Activated T-cell treated with anti-CD3 and anti-CD28 coated beads, Interleukin-2, amount 50 U/mL, for 72 hours (primary cell): Measurements from ENCODE around the gene ZBTB2. TPM values are rescaled to one million over a fixed set of nuclear protein-coding genes. Genes with fewer than 3 reads are reported as not detected.

Source experiments
- ATAC-seq, 2 donors: fragments of 150-1000 bp; cut with Tn5 transposase; replicated peaks in 1 of 2; 2 replicates each; pipeline ENCODE4 v1.10.0; 2021; ENCODE audit warnings: moderate library complexity in 2 of 2, mild to moderate bottlenecking in 1 of 2
- DNase-seq, 2 donors: peaks; one replicate each; pipeline ENCODE4 v3.0.0; 2021 to 2022; ENCODE audit warnings: mixed read lengths in 1 of 2
- H3K27ac Mint-ChIP-seq: one replicate; pipeline ENCODE4 v1.8.0; 2022; ENCODE audit warnings: mild to moderate bottlenecking, moderate library complexity, mixed read lengths
- H3K27me3 Mint-ChIP-seq: one replicate; pipeline ENCODE4 v1.8.0; 2022; ENCODE audit warnings: low read depth, mixed read lengths
- H3K36me3 Mint-ChIP-seq, 2 donors: one replicate each; pipeline ENCODE4 v1.8.0; 2022; ENCODE audit warnings: mixed read lengths in 2 of 2, mild to moderate bottlenecking in 1 of 2; ENCODE audit not compliant: insufficient read depth in 2 of 2
- H3K4me1 Mint-ChIP-seq: one replicate; pipeline ENCODE4 v1.8.0; 2022; ENCODE audit warnings: low read depth, mixed read lengths
- H3K4me3 Mint-ChIP-seq, 2 donors: one replicate each; pipeline ENCODE4 v1.8.0; 2022; ENCODE audit warnings: mild to moderate bottlenecking in 2 of 2, mixed read lengths in 2 of 2, moderate library complexity in 2 of 2
- H3K9me3 Mint-ChIP-seq, 2 donors: one replicate each; pipeline ENCODE4 v1.8.0; 2022; ENCODE audit warnings: mixed read lengths in 2 of 2
- total RNA-seq, 2 donors: library from RNA; stranded (reverse); gene quantifications; one replicate each; pipeline ENCODE4 v1.2.3, GENCODE V29; 2022

ZBTB2 gene
- total RNA-seq, 2 donors from 2014 or later = 24.3 to 27.7 TPM

DNA sequence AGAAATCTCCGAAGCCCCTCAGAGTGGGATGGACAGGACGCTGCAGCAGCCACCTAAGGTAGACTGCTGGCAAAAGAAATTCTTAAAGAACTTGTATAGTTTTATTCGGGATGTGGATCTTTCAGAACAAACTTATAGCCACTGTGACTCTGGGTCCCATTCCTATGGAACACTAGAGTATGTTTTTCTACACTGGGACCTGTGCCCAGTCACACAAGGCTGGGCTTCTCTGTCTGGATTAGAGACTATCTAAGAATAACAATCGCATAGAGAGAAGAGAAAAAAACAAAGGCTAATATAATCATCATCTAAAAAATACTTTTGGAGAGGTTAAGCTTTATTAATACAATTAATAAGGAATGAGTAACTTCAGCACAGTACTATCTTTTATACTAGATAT, 31.6 kb upstream of the ZBTB2 start:
- DNase-seq = no peak
- H3K4me3 Mint-ChIP-seq = no peak overlapping the region
- no peaks in the 10 kb centered on the region for H3K9me3 Mint-ChIP-seq
- H3K27me3 Mint-ChIP-seq = no peaks in the 10 kb centered on the region
- H3K27ac Mint-ChIP-seq = peak overlapping the region; percentile 42
- H3K4me1 Mint-ChIP-seq = no peaks in the 10 kb centered on the region
- ATAC-seq = no peak
- H3K36me3 Mint-ChIP-seq = peaks cover 3 to 17% of the 10 kb centered on the region in 2 donors

- Mint-ChIP-seq H3K4me3 (no peak overlapping the region), H3K9me3 (peaks cover 0 to 1% of the 10 kb centered on the region in 2 donors), H3K27ac (no peak overlapping the region), H3K36me3 (peaks cover 13 to 29% of the 10 kb centered on the region in 2 donors), H3K4me1 (peaks cover 16% of the 10 kb centered on the region), H3K27me3 (no peaks in the 10 kb centered on the region)
- DNase-seq = no peak
- ATAC-seq = no peak
Observed at GRCh38 chr6:151417477-151417876, 26.1 kb upstream of the ZBTB2 start.

GRCh38 chr6:151414641-151415260, 23.4 kb upstream of the ZBTB2 start:
- H3K27me3 Mint-ChIP-seq = no peaks in the 10 kb centered on the region
- DNase-seq (no peak), ATAC-seq (no peak)
- H3K27ac Mint-ChIP-seq = peak overlapping the region; percentile 21
- no peak overlapping the region for H3K4me3 Mint-ChIP-seq
- peaks cover 16% of the 10 kb centered on the region for H3K4me1 Mint-ChIP-seq
- peaks cover 16 to 37% of the 10 kb centered on the region in 2 donors for H3K36me3 Mint-ChIP-seq
- peaks cover 0 to 1% of the 10 kb centered on the region in 2 donors for H3K9me3 Mint-ChIP-seq

DNA sequence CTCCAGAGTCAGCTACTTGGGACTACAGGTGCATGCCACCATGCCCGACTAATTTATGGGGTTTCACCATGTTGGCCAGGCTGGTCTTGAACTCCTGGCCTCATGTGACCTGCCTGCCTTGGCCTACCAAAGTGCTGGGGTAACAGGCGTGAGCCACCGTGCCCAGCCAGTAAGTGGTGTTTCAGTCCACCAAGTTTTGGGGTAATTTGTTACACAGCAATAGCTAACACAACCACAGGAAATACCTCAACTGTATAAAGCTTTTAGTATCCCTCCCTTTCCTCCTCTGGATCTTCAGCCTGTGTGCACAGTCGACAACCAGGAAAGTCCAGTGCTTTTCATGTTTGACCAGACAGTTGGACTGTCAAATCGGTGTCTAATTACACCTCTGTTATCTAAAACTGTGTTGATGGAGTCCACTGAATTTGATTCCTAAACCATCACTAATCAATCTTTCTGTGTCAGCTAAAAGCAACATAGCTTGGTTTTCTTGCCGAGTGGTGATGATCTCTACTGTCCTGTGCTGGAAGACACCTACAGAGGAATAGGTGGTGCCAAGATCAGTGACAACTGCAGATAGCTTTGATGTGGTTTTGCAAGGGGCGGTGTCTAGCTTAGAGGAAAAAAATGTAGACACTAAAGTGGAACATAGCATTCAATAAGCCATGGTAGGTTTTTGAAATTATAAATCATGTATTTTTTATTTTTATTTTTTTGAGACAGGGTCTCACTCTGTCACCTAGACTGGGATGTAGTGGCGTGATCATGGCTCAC, 22.2 kb upstream of the ZBTB2 start:
- ATAC-seq (peak; percentile 67 to 69), DNase-seq (peak; percentile 18 to 30)
- Mint-ChIP-seq H3K27me3 (no peaks in the 10 kb centered on the region), H3K27ac (peak overlapping the region; percentile 4), H3K9me3 (peaks cover 0 to 1% of the 10 kb centered on the region in 2 donors), H3K36me3 (peaks cover 16 to 37% of the 10 kb centered on the region in 2 donors), H3K4me1 (peaks cover 16% of the 10 kb centered on the region), H3K4me3 (no peak overlapping the region)

DNA sequence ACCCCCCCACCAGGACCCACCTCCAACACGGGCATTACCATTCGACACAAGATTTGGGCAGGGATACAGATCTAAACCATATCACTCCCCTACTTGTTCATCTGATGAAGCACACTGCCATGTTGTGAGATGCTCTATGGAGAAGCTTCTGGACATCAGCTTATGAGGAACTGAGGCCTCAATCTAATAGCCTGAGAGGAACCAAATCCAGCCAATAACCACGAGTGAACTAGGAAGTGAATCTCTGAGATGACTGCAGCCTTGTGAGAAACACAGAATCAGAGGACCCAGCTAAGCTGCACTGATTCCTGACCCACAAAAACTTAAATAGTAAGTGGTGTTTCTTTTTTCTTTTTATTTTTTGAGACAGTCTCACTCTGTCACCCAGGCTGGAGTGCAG, 21.6 kb upstream of the ZBTB2 start:
- H3K36me3 Mint-ChIP-seq = peaks cover 16 to 38% of the 10 kb centered on the region in 2 donors
- DNase-seq = no peak

DNA sequence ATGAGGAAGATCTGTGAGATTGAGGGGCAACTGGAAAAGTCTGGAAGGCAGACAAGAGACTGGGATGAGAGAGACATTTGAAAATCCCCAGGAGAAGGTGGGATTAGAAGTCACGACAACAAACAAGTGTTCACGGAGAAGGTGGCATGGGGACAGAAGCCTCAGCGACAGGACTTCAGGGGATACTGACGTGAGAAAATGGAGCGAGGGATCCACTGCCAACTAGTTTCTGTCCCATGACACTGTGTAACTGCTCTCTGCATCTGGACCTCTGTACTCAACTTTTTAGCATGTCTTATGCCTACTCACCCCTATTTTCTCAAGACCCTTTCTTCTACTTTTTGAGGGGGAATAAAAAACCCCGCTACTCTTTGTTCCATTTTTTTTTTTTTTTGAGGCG, 18.3 kb upstream of the ZBTB2 start:
- Mint-ChIP-seq H3K27me3 (no peaks in the 10 kb centered on the region), H3K36me3 (peaks cover 16 to 32% of the 10 kb centered on the region in 2 donors), H3K4me3 (no peak overlapping the region), H3K4me1 (peaks cover 14% of the 10 kb centered on the region), H3K9me3 (peaks cover 0 to 1% of the 10 kb centered on the region in 2 donors), H3K27ac (peak overlapping the region; percentile 2)
- DNase-seq = no peak
- no peak for ATAC-seq

More for the DNA sequence above, 21.6 kb upstream of the ZBTB2 start:
- H3K27me3 Mint-ChIP-seq = no peaks in the 10 kb centered on the region
- peaks cover 16% of the 10 kb centered on the region for H3K4me1 Mint-ChIP-seq
- H3K9me3 Mint-ChIP-seq = peaks cover 0 to 1% of the 10 kb centered on the region in 2 donors
- H3K4me3 Mint-ChIP-seq = no peak overlapping the region
- H3K27ac Mint-ChIP-seq = no peak overlapping the region
- no peak for ATAC-seq

GRCh38 chr6:151409260-151409659, 17.9 kb upstream of the ZBTB2 start:
- peak overlapping the region; percentile 2 for H3K27ac Mint-ChIP-seq
- peaks cover 10% of the 10 kb centered on the region for H3K4me1 Mint-ChIP-seq
- H3K27me3 Mint-ChIP-seq = no peaks in the 10 kb centered on the region
- H3K9me3 Mint-ChIP-seq = no peaks in the 10 kb centered on the region
- no peak for DNase-seq
- no peak for ATAC-seq
- peaks cover 14 to 29% of the 10 kb centered on the region in 2 donors for H3K36me3 Mint-ChIP-seq
- no peak overlapping the region for H3K4me3 Mint-ChIP-seq

- ATAC-seq (no peak), DNase-seq (no peak)
- Mint-ChIP-seq H3K9me3 (no peaks in the 10 kb centered on the region), H3K27ac (peak overlapping the region; percentile 36), H3K4me1 (peaks cover 7% of the 10 kb centered on the region), H3K4me3 (no peak overlapping the region), H3K27me3 (no peaks in the 10 kb centered on the region), H3K36me3 (peaks cover 12 to 27% of the 10 kb centered on the region in 2 donors)
Observed at GRCh38 chr6:151408858-151409257, 17.5 kb upstream of the ZBTB2 start.

DNA sequence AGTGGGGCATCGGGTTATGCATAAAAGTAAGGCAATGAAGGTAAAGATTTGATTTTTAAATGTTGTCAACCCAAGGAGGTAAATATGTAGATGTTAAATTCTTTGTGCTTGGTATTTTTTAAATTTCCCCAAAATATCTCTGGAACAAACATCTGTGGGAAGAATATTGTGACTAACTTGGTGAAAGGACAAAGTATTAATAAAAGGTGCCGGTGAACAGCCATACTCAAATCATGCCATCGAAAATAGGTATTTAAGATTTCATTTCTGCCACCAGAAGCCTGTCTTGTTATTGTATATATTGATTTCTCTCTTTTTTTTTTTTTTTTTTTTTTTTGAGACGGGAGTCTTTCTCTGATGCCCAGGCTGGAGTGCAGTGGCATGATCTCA, 12.6 kb upstream of the ZBTB2 start:
- H3K27ac Mint-ChIP-seq = peak overlapping the region; percentile 26
- DNase-seq (no peak), ATAC-seq (no peak)
- H3K9me3 Mint-ChIP-seq = no peaks in the 10 kb centered on the region
- H3K4me1 Mint-ChIP-seq = peaks cover 37% of the 10 kb centered on the region
- H3K36me3 Mint-ChIP-seq = peaks cover 4 to 24% of the 10 kb centered on the region in 2 donors
- H3K27me3 Mint-ChIP-seq = no peaks in the 10 kb centered on the region
- no peak overlapping the region for H3K4me3 Mint-ChIP-seq

- peaks cover 2 to 21% of the 10 kb centered on the region in 2 donors for H3K36me3 Mint-ChIP-seq
- H3K4me1 Mint-ChIP-seq = peaks cover 52% of the 10 kb centered on the region
- no peak for DNase-seq
- no peaks in the 10 kb centered on the region for H3K9me3 Mint-ChIP-seq
- no peak overlapping the region for H3K4me3 Mint-ChIP-seq
- no peaks in the 10 kb centered on the region for H3K27me3 Mint-ChIP-seq
- ATAC-seq = no peak
- peak overlapping the region; percentile 33 for H3K27ac Mint-ChIP-seq
Observed at GRCh38 chr6:151402228-151402627, 10.9 kb upstream of the ZBTB2 start.

- peak overlapping the region; percentile 12 to 31 for H3K4me3 Mint-ChIP-seq
- ATAC-seq = no peak
- no peaks in the 10 kb centered on the region for H3K9me3 Mint-ChIP-seq
- H3K27ac Mint-ChIP-seq = peak overlapping the region; percentile 79
- DNase-seq = no peak
- peaks cover 0 to 23% of the 10 kb centered on the region in 2 donors for H3K36me3 Mint-ChIP-seq
- H3K27me3 Mint-ChIP-seq = no peaks in the 10 kb centered on the region
- H3K4me1 Mint-ChIP-seq = peaks cover 63% of the 10 kb centered on the region
Observed at GRCh38 chr6:151400473-151400872, 9.1 kb upstream of the ZBTB2 start.

- no peak for DNase-seq
- Mint-ChIP-seq H3K9me3 (no peaks in the 10 kb centered on the region), H3K4me3 (no peak overlapping the region), H3K27me3 (no peaks in the 10 kb centered on the region), H3K4me1 (peaks cover 71% of the 10 kb centered on the region), H3K36me3 (peaks cover 0 to 26% of the 10 kb centered on the region in 2 donors), H3K27ac (no peak overlapping the region)
- peak; percentile 38 to 49 for ATAC-seq
Observed at GRCh38 chr6:151399679-151400078, 8.3 kb upstream of the ZBTB2 start.

DNA sequence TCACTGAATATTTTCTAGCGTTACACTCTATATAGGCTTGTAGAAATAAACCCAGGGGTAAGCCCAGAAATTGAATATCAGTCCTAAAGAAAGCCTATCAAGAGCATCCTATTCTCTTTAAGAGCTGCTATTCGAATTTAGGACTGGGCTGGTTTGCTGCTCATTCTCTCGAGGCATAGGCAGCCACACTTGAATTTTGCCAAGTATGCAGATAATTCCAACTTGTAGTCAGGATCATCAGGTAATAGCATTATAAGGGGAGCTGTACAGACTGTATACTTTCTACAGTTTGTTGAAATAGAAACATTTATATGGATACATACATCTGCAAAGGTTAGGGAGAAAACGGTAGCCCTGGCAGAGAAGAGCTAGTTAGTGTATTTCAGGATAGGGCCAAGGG, 2.1 kb upstream of the ZBTB2 start:
- Mint-ChIP-seq H3K9me3 (no peaks in the 10 kb centered on the region), H3K36me3 (peaks cover 8 to 19% of the 10 kb centered on the region in 2 donors), H3K27ac (peak overlapping the region; percentile 95), H3K4me3 (peak overlapping the region; percentile 97), H3K27me3 (no peaks in the 10 kb centered on the region), H3K4me1 (peaks cover 62% of the 10 kb centered on the region)
- DNase-seq (no peak), ATAC-seq (no peak)
